Right ventricle myocardium superior (tissue), 1 donor: Measurements from ENCODE around the gene CPED1. TPM values are rescaled to one million over a fixed set of nuclear protein-coding genes. Genes with fewer than 3 reads are reported as not detected.
"Not testable (repeated sequence)": the region's sequence is repeated elsewhere in the genome, so short reads cannot be mapped to it uniquely, and the experiment has no call there.

Source experiments
- ATAC-seq: fragments of 200-7000 bp; cut with Tn5 transposase; one replicate; pipeline ENCODE4 v1.9.1; 2020; ENCODE audit warnings: mild to moderate bottlenecking; ENCODE audit not compliant: poor library complexity
- DNase-seq: peaks from one replicate; pipeline ENCODE4 v3.0.0-alpha.2; 2020
- intact Hi-C: fragments of 100-400 bp; cut with DNase I; formaldehyde crosslinking; loops from one replicate; pipeline ENCODE4 v1.11.2; 2022
- total RNA-seq: library from RNA; stranded (reverse); fragmentation: NEBNext Ultra II Directional; extraction: Animal tissue kit (Norgen Biotek cat#: 25700); gene quantifications from one replicate; pipeline ENCODE4 v1.2.1, GENCODE V29; 2021
- donor health status: DM: no; HTN: yes; CAD: no; lungs with severe emphysema.

Gene CPED1
- total RNA-seq, 1 donor from 2014 or later: 26.2 TPM

DNA sequence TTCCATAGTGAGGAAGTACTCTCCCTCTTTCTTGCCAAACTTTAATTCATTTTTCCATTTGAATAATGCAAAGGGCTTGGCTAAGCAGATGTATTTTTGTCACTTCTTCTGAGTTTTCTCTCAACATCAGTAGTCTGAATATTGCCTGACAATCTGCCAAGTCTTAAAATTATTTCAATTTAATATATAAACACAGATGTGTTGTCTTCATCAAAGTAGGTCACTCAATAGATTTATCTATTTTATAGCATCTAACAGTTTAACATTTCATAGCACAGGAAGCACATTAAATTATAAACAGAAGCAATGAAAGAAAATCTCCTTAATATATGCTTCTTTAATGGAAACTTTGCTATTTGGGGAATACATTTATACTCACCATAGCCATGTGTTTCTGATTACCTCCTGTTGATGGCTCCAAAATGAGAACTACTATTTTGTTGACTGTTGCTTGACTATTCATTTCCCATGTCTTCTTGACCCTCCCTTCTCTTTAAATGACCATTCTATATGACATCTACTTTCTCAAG lies 4.5 kb downstream of the CPED1 start:
- no peak for ATAC-seq
- intact Hi-C loops: no loop called here
- no peak for DNase-seq

DNA sequence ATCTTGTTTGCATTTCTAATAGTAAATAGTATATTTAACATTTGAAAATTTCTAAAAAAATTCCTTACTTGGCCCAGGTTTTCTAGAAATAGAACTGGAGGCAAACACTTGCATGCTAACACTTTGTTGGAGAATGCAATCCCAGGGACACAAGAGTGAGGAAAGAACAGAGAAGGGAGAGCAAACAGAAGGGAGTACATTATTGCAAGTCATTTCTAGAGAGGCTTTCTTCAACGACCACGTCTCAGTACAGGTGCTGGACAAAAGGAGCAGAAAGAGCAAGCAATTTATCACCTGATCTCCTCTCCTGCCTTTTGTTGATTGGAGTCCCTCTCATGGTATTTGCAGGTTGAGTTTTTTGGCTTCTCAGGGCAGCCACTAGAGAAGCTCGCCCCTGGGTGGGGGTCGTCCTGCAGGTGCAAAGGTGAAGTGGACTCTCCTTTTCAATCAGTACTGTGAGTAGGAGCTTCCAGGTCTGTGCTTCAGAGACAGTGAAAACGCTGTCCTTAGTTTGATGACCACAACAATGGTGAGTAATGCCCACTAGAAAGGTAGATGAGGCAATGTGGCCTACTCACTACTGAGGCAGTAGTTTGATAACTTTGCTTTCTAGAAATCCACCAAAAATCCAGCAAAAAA lies 5.2 kb downstream of the CPED1 start:
- no peak for ATAC-seq
- intact Hi-C loops: no loop called here

DNA sequence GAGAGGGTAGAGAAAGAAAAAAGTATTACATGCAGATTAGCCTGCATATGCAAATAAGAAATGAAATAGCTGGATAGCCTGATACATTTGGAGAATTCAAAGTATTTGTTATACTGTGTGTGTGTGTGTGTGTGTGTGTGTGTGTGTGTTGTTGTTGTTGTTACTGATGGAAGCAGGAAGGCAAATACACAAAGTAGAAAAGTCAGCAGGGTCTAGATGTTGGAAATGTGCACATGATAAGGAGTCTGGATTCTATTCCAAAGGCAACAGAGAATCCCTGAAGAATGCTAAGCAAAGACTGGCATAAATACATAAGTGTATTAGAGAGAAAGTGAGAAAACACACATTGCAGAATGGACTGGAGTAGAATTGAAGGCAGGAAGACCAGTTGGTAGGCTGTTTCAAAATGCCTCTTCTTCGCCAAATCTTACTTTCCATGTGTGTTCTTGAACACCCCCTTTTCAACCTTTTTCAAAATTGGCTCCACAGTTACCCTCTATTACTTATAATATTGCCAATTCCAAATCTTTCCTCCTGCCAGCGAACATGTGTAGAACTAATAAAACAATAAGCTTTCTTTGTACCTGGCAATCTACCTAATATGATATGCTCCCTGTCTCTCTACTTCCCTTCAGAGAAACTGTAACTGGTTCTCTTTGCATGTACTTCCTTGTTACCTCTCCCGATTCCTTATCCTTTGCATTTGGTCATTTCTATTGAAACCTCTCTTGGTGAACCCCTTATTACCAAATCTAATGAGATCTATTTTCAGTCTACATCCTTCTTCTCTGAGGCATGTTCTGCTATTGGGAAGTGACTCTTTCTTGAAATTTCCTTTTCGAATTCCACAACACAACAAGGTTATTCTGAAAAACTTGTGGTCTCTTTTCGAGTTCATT lies 6.2 kb downstream of the CPED1 start:
- intact Hi-C loops: no loop called here
- no peak for ATAC-seq

More for the DNA sequence above, 5.2 kb downstream of the CPED1 start:
- no peak for DNase-seq

DNA sequence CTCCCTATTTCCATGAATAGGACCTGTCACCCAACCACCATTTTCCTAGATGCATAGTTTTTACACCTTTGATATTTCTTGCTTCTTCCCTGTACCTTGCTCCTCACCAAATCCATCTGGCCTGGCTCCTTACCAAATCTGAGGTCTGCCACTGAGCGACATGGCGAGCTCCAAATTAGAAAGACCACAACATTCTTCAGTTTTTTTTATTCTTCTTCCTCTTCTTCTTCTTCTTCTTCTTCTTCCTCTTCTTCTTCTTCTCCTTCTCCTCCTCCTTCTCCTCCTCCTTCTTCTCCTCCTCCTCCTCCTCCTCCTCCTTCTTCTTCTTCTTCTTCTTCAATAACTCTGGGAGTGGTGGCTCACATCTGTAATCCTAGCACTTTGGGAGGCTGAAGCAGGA lies 7.1 kb downstream of the CPED1 start:
- ATAC-seq (no peak), DNase-seq (no peak)
- intact Hi-C loops: no loop called here

More for the DNA sequence above, 6.2 kb downstream of the CPED1 start:
- no peak for DNase-seq

DNA sequence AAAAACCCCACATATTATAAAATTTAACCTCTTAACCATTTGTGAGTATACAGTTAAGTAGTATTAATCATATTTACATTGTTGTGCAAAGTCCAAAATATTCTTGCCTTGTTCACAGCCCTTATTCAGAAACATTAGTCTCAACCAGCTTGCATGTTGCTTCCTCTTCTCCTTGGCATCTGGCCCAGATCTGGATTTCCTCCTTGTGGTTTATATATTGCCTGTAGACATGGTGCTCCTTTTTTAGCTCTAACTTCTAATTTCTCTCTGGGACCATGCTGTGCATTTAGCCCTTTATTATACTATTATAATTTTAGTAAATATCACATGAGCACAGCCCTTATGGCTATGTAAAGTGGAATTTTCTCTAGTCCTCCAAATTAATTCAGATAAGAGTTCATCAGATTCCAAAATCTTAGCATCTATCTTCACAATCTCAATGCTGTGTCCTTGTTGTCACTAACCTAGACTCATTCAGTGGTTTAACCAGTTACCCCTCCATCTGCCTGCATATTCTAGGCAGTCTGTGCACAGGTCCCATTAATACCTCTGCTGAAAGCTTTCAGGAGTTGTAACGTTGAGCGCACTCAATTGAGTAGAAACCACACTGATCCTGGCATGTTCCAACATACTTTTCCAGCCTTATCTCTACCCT lies 7.9 kb downstream of the CPED1 start:
- intact Hi-C loops: no loop called here
- peak; percentile 45 for DNase-seq
- peak; percentile 63 for ATAC-seq

DNA sequence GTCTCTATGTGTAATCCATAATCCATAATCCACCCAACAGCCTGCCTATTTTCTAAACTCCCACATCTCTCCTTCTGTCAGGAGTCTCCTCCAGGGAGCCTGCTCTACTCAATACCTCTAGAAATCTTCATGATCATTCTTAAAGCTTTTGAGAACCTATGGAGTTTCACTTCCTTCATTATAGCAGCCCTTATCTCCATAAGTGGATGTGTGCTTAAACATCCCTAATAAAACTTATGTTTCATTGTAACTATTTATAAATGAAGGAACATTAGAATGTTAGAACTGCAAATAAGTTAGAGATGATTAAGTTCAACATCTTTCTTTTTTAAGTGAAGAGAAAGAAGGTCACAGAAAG lies 8.5 kb downstream of the CPED1 start:
- intact Hi-C loops: no loop called here
- ATAC-seq: no peak
- no peak for DNase-seq

DNA sequence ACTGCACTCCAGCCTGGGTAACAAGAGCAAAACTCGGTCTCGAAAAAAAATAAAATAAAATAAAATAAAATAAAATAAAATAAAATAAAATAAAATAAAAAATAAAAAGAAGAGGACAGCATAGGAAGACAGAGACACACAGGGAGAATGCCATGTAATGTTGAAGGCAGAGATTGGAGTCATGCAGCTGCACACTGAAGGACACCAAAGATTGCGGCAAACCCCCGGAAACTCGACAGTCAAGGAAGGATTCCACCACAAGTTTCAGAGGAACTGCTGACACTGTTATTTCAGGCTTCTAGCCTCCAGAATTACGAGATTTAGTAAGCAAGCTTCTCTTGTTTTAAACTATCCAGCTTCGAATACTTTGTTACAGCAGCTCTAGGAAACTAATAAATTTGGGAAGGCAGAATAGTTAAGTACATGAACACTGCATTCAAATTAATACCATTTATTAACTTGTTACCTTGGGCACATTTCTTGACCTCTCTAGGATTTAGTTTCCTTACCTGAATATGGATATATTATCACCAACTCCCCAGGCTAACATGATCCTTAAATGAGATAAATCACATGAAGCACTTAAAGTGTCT lies 9.5 kb downstream of the CPED1 start:
- ATAC-seq (peak; percentile 33), DNase-seq (peak; percentile 50)
- intact Hi-C loops: no loop called here

DNA sequence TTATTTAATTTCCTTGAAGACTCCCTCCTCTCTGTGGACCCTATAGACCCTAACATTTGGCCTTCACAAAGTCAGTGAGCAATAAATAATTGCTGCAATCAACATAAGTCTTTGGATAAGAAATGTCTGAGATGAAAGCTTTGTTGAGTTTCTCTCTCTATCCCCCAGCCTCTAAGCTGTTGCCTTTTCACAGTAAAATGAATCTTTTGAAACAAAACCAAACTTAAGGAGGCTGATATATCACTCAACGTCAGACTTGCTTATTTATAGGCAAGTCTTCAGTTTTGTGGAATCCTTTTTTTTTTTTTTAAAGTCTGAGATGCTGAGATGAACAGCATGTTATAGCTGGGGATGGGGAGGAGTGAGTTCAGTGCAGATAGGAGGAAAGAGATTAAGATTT lies 10.0 kb downstream of the CPED1 start:
- intact Hi-C loops: no loop called here
- ATAC-seq: no peak
- DNase-seq: no peak

DNA sequence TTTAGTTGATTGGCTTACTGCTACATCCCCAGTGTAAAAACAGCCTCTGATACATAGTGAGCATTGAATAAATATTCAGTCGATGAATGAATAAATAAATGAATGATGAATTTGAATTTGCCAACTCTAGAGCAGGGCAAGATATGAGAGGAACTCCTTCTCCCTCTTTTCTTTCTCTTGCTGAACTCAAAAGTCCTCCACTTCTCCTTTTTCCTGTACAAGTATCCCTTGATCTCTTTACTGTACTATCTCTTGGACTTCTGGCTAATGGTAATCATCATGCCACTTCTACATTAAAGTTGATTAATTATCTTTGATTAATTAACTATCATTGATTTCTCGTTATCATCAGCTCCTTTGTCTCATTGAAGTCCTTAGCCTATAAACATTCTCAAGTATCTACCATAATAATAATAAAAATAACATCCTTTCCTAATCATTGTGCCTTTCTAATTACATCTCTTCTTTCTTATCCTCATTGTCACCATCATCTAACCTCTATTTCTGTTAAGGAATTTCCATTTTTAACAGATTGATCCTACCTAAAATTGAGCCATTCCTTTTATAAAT lies 10.6 kb downstream of the CPED1 start:
- DNase-seq (no peak), ATAC-seq (no peak)
- intact Hi-C loops: no loop called here

DNA sequence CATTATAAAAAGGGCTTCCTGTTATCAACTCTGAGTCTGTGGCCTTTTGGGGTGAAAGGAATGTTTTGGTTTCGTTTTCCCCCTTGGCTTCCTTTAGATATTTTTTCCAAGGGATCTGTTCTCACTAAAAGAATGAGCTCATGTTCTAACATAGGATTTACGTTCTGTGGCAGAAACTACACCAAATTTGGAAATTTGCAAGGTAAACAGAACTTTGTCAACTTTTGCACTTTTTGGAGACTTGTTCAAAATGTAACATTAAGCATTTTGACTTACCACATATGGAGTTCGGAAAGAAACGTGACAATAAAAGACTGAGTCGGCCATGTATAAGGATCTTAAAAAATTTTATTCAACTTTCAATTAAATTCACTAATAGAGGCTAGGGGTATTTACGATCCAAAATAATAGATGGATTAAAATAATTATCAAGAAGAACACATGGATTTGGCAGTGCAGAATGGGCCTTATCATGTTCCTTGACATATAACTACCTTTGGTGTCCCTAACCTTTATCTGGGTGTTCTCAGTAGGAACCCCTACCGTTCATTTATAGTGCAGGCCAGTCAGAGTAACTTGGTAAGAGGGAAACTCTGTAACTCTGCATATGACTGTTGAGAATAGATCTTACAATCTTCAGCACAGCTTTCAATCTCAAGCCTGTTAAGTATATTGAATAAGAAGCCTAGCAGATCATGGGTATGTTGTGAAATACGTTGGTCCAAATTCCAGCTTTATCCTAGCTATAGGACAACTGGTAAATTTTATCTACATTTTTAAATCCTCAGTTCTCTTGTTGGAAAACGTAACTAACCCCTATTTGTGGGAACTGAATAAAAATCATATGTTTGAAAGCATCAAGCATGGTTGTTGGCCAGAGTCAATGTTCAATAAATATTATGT lies 11.8 kb downstream of the CPED1 start:
- intact Hi-C loops: no loop called here
- no peak for ATAC-seq
- DNase-seq: no peak

DNA sequence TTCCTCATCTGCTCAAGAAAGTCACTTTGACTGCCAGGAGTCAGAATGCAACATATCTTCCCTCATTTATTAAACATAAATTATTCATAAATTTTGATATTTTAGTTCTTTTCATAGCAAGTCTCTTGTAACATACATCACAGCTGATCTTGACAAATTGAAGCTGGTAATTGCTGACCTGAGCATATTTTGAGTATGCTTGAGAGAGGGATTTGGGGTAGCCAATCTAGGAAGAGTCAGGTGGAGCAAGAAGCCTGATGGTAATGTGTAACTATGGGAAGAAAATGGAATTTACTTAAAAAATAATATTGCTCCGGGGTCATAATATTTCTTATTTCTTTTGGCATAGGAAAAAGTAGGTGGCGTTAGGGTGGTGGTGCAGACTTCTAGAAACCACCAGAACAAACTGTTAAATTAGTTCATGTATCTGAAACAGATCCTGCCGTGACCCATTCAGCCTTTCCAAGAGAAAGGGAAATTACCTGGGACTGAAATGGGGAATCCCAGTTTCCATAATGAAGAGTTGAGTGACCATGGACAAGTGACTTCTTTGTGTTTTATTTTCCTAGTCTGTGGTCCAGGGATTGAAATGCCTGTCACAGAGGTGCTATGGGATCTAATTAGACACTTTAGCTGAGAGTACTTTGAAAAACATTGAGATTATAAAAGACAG lies 12.9 kb downstream of the CPED1 start:
- intact Hi-C loops: no loop called here
- no peak for ATAC-seq
- DNase-seq: no peak

DNA sequence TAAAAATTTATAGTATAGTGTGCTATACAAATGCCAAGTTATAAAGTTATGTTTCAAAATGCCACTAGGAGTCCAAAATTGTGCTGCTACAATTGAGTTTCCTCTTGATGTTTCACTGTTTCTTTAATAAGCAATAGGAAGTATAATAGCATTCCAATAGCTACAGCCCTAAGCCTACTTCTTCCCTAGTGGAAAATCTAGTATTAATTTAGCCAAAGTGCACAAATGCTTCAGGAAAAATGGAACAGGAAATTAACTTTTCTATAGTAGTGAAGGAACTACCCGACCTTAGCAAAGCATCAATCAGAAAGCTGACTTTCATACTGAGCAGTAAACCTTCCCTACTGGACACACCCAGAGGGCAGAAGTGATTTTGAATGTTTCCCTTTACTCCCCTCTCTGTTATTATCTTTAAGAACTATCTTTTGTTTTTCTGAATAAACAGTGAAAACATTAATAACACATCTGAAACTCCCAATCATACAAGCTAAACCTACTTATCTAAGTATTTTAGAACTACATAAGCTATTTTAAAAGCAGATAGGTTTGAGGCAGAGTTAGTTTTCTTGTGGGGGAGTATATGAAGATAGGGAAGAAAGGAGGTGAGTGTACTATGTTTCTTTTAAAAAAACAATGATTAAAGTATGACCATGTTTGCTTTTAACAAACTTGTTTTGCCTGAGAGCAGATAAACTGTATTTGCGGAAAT lies 13.7 kb downstream of the CPED1 start:
- intact Hi-C loops: no loop called here
- no peak for DNase-seq

DNA sequence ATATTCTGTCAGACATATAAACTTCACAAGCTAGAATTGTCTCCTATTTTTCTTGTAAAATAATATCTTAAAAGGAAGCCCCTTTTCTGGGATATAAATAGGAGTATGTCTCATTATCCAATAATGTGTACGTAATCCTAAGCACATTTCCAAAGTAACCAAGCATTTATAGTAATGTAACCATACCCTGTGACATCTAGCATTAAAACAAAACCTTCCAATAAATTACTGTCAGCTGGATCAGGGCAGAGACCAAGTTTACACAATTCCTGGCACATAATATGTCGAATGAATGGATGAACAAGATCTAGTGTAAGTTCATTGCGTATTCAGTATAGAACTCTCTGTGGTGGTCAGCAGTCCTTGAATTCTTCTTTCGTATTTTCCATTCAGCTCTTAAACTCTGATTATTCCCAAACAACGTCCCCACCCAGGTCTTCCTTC lies 14.3 kb downstream of the CPED1 start:
- no peak for ATAC-seq
- intact Hi-C loops: no loop called here
- no peak for DNase-seq

More for the DNA sequence above, 13.7 kb downstream of the CPED1 start:
- ATAC-seq: no peak

DNA sequence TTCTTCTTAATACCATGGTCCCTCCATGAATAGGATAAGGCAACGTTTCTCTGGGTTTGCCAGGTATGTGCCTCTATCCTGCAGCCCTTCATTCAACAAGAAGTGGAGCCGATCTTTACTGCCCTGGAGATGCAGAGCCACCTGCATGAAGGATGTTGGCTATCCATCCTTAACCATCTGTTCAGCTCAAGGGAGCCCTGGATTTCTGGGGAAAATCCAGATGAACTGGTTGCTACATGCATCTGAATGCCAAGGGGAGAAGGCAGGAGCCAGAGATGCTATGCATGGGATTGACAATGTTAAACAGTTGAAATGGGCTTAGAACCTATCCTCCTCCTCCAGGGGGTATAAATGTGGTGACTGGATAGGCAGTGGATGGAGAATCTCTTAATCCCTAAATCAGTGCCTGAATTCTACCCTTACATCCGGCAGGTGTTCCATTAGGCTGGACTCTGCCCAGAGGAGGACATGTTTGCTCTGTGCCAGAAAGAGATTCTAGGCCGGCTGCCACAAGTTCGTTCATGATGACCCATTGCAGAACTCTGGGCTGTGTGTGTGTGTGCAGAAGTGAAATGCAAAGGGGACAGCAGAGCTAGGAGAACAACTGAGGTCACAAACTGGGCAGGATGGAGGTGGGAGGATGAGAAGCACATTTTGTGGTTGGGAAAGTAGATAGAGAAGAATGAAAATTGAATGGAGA lies 15.6 kb downstream of the CPED1 start:
- peak; percentile 83 for ATAC-seq
- intact Hi-C loops: no loop called here

DNA sequence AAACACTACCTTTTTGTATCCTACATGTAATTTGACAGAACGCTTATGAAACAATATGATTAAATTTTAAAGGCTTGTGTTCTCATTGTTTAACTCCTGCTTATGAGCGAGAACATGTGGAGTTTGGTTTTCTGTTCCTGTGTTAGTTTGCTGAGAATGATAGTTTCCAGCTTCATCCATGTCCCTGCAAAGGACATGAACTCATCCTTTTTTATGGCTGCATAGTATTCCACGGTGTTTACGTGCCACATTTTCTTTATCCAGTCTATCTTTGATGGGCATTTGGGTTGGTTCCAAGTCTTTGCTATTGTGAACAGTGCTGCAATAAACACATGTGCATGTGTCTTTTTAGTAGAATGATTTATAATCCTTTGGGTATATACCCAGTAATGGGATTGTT lies 16.5 kb downstream of the CPED1 start:
- intact Hi-C loops, DNase-seq, ATAC-seq: not testable (repeated sequence)

More for the DNA sequence above, 15.6 kb downstream of the CPED1 start:
- DNase-seq: peak; percentile 61

DNA sequence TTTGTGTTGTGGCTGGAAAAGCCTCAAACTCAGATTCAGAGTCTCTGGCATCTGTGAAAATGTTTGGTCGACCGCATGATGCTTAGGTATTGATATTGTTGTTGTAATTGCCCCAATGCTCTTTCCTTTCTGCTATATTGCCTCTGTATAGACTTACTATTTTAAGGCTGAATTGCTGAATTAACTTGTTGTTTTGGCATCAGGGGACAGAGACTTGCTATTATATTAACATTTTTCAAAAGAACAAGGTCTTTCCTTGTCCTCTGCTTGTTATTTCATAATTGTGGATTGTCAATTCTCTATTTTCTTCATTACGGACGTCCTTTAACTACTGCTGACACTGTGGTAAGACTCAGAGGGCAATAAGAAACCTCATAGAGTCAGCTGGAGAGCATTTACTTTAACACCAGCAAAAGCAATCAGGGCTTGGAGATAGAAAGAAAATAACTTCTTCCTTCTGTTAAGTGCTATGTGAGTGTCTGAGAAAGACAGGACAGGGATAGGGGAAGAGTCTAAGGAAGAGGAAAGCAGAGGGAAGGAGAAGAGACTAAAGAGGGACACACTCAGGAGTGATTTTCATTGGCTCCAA lies 17.6 kb downstream of the CPED1 start:
- peak; percentile 20 for ATAC-seq
- DNase-seq: no peak

More for the DNA sequence above, 17.6 kb downstream of the CPED1 start:
- intact Hi-C loops: no loop called here
